ENCODE data around the gene VSX2. TPM values are rescaled to one million over a fixed set of nuclear protein-coding genes. Genes with fewer than 3 reads are reported as not detected.

Gene VSX2
- not detected in 2 replicates for total RNA-seq (2014; rRNA removed; shearing (Covaris generic))
- polyA plus RNA-seq (2015; cell fraction: cytosol; rRNA removed) = not detected in 2 replicates
- not detected in 2 replicates for polyA plus RNA-seq (2015; cell fraction: nucleus; rRNA removed)

DNA sequence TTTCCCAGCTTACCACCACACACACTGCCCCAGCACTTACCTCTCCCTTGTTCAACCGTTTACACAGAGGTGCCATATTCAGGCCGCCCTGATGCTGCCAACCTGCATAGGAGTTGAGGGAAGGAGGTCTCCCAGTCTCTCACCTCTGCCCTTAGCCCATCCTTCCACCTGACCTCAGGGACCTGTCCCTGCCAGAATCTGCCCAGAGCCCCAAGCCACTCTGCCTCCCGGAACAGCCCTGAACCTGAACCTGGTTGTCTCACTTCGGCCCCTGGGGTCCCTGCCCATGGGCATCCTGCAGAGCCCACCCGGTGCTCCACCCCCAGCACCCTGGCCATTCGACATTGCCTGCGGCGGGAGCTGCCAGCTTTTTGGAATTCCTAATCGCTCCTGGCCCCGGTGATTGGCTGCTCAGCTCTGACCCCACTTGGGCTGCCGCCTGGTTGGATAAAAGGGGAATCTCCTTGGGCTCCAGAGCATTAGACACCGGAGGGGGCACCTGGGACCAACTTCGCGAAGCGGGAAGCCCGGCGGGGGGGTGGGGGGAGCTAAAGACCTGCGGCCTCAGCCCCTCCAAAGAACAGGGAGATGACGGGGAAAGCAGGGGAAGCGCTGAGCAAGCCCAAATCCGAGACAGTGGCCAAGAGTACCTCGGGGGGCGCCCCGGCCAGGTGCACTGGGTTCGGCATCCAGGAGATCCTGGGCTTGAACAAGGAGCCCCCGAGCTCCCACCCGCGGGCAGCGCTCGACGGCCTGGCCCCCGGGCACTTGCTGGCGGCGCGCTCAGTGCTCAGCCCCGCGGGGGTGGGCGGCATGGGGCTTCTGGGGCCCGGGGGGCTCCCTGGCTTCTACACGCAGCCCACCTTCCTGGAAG lies at the start of gene VSX2:
Gene VSX2 (plus strand): TSS at position 476 of the 874 bp plus-strand sequence. CDS start 113 bp downstream, at position 589.
- DNase-seq (ENCODE audit: low read depth, low spot score) = no peak
- in situ Hi-C loops (cut with HindIII; ENCODE audit: low pct_unique_long_range_greater_than_20kb, low sequenced_read_pairs) = no loop called here

DNA sequence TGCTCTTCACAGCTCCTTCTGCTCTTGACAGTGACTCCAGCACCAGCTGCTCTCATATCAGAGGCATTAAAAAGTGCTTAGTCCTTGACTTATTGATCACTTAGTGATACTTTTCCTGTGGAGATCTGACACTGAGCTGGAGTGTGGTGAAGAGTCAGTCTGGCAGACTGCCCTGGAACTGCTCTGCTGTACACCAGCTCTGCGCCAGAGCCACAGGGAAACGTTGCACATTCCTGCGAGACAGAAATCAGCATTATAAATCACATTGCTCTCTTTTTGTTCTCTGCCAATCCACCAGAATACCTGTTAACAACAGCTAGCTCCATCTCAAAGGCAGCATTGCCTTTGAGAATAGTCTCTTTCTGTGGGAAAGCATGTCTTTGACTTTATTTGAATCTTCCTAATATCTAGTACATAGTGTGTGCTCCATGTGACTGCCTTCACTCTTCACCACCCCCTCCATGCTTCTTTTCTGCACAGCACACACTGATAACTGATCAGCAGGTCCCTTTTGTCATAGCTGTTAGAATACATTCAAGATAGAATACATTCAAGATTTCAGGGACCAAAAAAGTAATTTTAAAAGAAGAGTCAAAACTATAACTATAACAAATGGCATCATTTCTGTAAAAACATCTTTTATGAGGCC lies 48.2 kb upstream of the VSX2 start:
- in situ Hi-C loops (cut with HindIII; ENCODE audit: low pct_unique_long_range_greater_than_20kb, low sequenced_read_pairs) = no loop called here
- DNase-seq (ENCODE audit: low read depth, low spot score) = no peak

DNA sequence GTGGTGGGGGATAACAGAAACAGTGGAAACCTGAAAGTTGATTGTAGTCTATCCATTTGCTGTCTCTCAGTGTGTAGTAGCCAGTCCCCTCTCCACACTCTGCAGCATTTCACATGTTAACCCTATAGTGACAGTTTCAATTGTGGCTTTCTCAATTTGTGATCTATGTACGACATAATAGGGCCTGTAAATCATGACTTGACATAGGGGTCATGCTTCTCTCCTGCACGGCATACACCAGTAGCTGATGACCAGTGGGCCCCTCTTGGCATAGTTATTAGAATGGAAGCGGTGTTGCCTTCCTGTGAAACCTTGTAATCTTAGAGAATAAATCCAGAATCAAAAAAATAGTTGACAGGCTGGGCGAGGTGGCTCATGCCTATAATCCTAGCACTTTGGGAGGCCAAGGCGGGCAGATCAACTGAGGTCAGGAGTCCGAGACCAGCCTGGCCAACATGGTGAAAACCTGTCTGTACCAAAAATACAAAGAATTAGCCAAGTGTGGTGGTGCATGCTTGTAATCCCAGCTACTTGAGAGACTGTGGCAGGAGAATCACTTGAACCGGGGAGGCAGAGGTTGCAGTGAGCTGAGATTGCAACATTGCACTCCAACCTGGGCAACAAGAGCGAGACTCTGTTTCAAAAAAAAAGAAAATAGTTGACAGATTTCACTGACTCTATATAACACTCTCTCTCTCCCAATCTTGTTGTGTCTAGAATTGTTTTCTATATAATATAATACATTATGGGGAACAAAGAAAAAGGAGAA lies 44.6 kb upstream of the VSX2 start:
- in situ Hi-C loops (cut with HindIII; ENCODE audit: low pct_unique_long_range_greater_than_20kb, low sequenced_read_pairs) = no loop called here
- no peak for DNase-seq (ENCODE audit: low read depth, low spot score)

DNA sequence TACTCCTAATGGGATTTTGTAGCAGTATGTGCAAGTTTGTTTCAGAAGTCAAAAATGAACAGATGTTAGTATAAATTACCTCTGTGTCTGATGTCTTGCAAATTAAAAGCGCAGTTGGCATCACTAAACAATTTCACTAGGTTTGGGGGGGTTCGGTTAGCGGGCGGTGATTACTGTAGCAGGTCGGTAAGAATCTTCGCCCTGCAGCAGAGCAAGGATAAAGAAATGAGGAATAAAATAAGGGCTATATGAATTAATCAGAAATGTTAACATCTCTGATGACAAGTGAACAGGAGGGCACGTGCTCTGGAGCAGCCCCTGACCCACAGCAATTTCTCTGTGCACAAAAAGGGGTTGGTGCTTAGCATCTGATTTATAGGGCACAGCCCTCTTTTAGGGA lies 43.6 kb upstream of the VSX2 start:
- no peak for DNase-seq (ENCODE audit: low read depth, low spot score)
- in situ Hi-C loops (cut with HindIII; ENCODE audit: low pct_unique_long_range_greater_than_20kb, low sequenced_read_pairs) = no loop called here

DNA sequence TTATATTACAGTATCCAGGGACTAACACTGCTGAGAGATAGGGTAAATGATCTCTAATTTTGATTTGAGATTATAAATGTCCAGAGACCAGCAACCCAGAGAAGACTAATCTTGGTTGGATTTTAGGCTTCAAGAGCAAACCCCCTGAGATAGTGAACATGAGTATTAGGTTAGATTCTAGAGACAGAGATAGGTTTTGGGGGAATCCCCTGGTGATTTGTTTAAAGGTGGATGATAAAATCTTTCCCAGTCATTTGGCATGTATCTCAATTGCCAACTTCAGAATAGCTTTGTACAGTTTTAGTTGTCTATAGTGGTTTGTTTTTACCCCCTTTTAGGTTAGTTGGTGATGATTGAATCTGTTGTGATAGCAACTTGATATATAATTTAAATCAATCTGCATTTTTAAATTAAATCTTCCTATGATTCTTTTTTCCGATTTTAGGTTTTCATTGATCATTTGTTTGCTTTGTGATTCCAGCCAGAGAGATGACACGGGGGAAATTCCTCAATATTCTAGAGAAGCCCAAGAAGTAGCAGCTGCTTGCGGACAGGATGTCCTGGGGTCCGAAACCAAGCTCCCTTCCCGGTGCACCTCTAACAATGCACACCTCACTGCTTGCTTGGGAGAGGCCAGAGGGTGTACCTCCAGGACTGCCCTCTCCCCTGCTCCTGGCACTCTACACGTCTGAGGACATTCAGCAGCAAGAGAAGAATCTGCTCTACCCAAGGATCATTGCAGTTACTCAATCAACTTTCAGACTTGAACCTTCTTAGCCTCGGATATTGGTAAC lies 40.6 kb upstream of the VSX2 start:
- in situ Hi-C loops (cut with HindIII; ENCODE audit: low pct_unique_long_range_greater_than_20kb, low sequenced_read_pairs) = no loop called here
- DNase-seq (ENCODE audit: low read depth, low spot score) = no peak

DNA sequence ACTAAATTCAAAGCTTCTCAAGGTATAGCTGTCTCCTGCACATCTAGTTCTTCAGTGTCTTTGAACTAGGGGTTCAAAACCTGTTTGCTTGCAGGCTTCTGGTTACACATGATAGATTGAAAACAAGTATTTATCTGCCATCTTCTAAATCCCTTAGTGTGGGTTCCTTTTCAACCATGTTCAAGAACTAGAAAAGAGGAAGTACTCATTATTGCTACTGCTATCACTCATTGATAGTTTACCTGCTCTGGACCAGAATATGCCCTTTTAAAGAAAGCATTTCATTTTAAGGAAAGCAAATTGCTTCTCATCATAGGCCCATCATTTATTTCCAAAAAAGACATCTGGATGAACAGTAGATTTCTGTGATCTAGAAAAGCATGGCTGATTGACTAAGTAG lies 37.1 kb upstream of the VSX2 start:
- in situ Hi-C loops (cut with HindIII; ENCODE audit: low pct_unique_long_range_greater_than_20kb, low sequenced_read_pairs) = no loop called here

DNA sequence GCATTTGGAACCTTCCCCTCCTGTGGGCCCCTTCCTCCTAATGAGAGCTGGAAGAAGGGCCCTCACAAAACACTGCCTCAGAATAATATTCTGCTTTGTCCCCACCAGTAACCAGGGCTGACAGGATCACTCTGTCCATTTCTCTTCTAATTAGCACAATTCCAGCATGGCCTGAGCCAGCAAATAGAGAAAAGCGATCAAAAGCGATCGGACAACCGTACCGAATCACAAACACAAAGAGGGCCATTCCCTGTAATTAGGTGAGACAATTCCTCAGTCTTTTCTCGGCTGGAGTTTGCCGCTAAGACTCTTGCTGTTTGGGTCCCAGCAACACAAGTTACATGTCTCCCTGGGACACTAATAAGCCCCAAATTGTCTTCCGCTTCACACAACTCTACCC lies 35.6 kb upstream of the VSX2 start:
- in situ Hi-C loops (cut with HindIII; ENCODE audit: low pct_unique_long_range_greater_than_20kb, low sequenced_read_pairs) = no loop called here
- no peak for DNase-seq (ENCODE audit: low read depth, low spot score)

More for the DNA sequence above, 37.1 kb upstream of the VSX2 start:
- DNase-seq (ENCODE audit: low read depth, low spot score) = no peak

DNA sequence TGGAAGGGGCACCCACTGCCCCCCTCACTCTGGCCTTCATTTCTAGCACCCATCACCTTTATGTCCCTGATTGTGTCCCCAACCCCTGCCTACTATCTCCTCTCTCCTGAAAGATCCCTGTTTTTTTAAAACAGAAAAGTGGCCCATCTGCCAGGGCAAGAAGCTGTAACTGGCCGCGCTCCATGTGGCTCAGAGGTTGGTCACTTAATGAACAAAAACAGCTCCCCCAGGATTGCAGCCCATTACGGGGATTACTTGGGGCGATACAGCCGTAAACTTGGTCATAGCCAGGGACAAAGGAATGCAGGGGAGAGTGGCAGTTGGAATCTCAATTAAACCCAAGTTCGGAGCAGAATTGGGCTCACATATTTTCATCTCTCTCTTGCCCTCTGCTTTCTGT lies 34.8 kb upstream of the VSX2 start:
- DNase-seq (ENCODE audit: low read depth, low spot score) = no peak
- in situ Hi-C loops (cut with HindIII; ENCODE audit: low pct_unique_long_range_greater_than_20kb, low sequenced_read_pairs) = no loop called here

DNA sequence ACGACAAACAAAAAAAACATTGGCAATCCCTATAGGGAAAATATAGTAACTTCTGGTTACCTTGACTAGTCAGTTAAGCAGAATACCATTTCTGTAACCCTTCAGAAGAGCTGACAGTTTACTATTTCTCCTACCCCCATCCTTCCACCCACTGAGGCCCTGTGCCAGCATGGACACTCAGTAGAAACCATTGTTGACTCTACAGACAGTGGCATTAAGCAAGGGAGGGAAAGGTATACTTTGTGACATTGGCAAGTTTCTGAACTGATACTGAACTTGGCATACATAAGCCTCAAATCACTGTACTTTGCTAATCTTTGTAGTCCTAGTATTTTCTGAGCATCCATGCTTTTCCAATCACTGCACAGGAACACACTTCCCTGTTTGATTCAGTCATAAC lies 33.4 kb upstream of the VSX2 start:
- no peak for DNase-seq (ENCODE audit: low read depth, low spot score)
- in situ Hi-C loops (cut with HindIII; ENCODE audit: low pct_unique_long_range_greater_than_20kb, low sequenced_read_pairs) = no loop called here

DNA sequence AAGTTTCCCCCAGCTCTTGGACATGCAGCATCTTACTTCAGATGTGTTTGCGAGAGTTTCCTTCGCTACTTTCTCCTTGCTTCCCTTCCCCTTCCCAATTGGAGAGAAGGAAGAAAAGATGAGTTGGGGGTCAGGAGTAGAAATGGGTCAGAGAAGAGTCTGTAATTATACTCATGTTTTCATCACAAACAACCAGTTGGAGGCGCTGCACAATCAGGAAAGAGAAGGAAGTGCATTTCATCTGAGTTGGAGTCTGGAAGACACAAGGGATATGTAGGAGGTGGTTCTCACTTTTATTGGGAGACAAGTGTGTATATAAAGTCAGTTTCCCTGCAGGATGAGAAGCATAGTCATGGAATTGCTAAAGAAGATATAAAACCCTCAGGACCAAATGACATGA lies 31.3 kb upstream of the VSX2 start:
- in situ Hi-C loops (cut with HindIII; ENCODE audit: low pct_unique_long_range_greater_than_20kb, low sequenced_read_pairs) = no loop called here
- peak; percentile 47 for DNase-seq (ENCODE audit: low read depth, low spot score)

DNA sequence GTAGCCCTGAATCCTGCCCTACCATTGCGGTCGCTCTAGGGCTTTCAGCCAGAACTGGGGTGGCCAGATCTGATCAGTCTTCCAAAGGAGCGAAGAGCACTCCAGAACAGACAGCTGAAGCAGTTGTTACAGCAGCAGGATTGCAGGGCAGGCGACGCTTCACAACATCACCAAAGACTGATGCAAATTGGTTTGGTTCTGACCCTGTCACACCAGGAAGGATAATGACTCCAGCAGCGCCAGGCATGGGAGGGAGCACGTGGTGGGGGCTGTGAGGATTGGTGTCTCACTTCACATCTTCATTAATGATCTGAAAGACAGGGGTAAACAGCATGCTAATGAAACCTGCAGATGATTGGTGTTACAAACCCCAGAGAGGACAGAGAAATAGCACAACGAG lies 30.6 kb upstream of the VSX2 start:
- no peak for DNase-seq (ENCODE audit: low read depth, low spot score)

DNA sequence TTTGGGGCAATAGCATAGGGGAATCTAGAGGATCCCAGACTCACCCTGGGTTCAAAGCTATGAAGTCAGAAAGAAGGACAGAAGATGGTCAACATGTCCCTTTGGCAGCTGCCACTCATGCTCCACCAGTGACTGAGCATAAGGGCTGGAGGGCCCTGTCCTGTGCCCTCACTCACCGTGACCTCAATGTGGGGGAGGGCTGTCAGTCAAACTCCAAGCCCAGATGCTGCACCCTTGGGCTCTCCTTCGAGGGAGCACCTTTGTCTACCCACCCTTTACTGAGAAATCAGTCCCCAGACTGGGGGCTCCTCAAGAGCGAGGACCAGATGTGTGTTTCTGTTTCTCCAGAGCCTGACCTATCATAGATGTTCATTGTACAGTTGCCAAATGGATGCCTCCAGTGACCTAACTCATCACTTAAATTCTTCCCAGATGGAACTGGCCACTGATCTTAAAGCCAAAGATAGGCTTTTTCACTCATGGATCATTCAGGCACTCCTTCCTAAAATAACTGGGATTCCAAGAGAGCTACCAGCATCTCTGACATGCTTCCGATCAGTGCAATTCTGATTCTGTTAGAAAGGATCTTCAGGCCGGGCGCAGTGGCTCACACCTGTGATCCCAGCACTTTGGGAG lies 27.2 kb upstream of the VSX2 start:
- DNase-seq (ENCODE audit: low read depth, low spot score) = no peak
- in situ Hi-C loops (cut with HindIII; ENCODE audit: low pct_unique_long_range_greater_than_20kb, low sequenced_read_pairs) = no loop called here

More for the DNA sequence above, 30.6 kb upstream of the VSX2 start:
- in situ Hi-C loops (cut with HindIII; ENCODE audit: low pct_unique_long_range_greater_than_20kb, low sequenced_read_pairs) = no loop called here

DNA sequence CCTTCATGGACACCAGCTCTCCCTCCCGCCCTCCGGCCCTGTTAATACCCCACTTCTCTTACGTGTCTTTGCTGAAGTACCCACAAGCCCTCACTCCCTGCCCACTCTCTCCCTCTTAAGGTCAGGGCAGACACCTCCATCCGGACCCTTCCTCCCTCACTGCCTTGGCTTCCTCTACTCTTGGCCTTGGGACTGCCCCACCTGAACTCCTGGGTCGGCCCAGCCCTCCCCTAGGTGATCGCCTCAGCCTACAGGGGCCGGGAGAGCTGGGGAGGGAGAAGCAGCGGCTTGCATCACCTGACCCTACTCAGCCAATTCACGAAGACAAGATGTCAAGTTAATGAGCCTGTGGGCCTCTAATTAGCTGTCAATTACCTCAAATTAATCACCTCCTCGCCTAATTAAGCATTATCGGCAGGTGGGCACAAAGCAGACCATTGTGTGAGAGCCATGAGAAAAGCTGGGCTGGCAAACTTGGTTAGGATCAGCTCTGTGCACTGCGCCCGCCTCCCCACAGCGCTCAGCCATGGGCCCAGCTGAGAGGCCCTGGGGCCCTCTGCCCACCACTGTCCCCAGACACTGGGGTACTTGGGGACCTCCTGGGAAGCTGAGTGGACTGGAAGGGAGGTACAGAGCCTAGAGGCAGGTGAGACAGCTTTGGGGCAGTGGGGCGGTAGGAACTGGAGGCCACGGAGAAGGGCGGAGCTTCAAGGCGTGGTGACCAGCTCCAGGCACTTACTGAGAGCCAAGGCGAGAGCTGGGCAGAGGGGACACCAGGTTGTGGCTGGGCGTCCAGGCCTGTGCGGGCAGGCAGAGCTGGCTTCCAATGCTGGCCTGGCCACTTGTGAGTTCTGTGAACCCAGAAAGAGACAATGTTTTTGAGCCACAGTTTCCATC lies 25.1 kb upstream of the VSX2 start:
- in situ Hi-C loops (cut with HindIII; ENCODE audit: low pct_unique_long_range_greater_than_20kb, low sequenced_read_pairs) = no loop called here
- no peak for DNase-seq (ENCODE audit: low read depth, low spot score)

DNA sequence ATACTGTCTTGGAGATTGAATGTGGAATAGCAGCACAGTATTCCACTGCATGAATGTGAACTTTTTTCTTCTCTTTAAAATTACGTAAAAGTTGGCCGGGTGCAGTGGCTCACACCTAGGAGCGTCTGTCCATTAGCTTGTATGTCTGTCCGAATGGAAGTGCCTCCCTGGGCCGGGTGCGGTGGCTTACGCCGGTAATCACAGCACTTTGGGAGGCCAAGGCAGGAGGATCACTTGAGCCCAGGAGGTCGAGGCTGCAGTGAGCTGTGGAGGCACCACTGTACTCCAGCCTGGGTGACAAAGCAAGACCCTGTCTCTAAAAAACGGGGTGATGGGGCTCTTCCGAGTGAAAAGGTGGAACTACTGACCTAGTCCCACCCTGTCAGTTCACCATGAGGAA lies 22.6 kb upstream of the VSX2 start:
- in situ Hi-C loops (cut with HindIII; ENCODE audit: low pct_unique_long_range_greater_than_20kb, low sequenced_read_pairs) = no loop called here
- no peak for DNase-seq (ENCODE audit: low read depth, low spot score)

DNA sequence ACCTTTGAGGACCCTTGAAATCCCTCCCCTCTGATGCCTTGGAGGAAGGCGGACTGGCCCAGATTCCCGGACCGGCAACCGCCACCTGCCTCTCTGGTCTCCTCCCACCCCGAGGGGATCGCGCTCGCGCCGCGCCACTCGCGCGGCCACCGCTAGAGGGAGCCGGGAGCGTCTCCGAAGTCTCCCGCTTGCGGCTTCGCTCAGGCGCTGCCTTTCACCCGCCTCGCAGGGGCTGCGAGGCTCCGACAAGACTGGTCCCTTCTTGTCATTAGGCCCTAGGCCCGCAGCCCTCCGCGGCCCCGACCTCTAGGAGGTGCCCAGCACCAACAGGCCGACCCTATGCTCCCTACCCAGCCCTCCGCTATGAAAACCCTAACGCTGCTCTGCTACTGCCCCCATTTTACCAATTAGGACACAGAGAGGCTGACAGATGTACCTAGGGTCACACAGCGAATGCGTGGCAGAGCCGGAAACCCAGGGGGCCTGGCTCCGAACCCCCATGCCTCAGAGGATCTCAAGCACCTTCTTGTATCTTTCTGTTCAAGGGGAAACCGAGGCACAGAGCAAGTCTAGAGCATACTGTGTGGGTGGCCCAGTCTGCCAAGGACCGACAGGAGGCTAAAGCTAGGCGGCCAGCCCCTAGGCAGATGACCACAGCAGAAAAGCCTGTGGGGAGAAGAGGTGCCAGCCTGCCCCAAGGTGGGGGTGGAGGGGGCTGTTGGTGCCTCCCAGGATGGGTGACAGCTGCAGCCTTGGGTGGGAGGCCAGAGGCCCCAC lies 21.4 kb upstream of the VSX2 start:
- in situ Hi-C loops (cut with HindIII; ENCODE audit: low pct_unique_long_range_greater_than_20kb, low sequenced_read_pairs) = no loop called here
- DNase-seq (ENCODE audit: low read depth, low spot score) = peak; percentile 69
